Measurements from ENCODE around the gene IL18BP. TPM values are rescaled to one million over a fixed set of nuclear protein-coding genes. Genes with fewer than 3 reads are reported as not detected.
A peak's percentile ranks its signal among the peaks of the same experiment; 100 is the strongest.

Gene IL18BP
- total RNA-seq, 2 donors from 2014 or later = 3.1 to 13.9 TPM

DNA sequence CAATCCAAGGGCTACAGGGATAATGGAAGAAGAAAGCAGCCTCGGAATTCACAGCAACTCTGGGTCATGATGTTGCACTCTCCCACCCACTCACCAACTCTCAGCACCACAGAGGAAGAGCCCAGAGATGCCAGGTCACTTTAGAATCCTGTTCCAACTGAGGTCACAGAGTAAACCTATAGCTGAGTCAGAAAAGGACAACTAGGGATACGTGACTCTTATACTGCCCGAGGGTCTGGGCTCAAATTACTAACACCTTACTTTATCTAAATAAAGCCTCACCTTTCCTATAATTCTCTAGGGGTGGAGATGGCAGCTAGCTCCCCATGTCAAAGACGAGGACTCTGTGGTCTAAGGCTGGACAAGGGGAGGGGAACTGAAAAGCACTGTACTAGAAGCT, 24.6 kb downstream of the IL18BP start:
- Histone ChIP-seq H3K4me3 (no peak overlapping the region), H3K27me3 (replicated peaks; ENCODE audit: insufficient read depth) (no peaks in the 10 kb centered on the region), H3K36me3 (peaks cover 48 to 57% of the 10 kb centered on the region in 2 donors), H3K9me3 (no peaks in the 10 kb centered on the region), H3K4me1 (replicated peaks) (peaks cover 28% of the 10 kb centered on the region), H3K27ac (no peak overlapping the region)
- DNase-seq (ENCODE audit: low spot score) = no peak
- intact Hi-C loops (cut with DNase I) = no loop called here
- TF ChIP-seq POLR2AphosphoS5 (IDR thresholded peaks at IDR 0.05) (no peak), POLR2A (IDR thresholded peaks at IDR 0.05) (no peak)
- TF ChIP-seq, protein P1, sequence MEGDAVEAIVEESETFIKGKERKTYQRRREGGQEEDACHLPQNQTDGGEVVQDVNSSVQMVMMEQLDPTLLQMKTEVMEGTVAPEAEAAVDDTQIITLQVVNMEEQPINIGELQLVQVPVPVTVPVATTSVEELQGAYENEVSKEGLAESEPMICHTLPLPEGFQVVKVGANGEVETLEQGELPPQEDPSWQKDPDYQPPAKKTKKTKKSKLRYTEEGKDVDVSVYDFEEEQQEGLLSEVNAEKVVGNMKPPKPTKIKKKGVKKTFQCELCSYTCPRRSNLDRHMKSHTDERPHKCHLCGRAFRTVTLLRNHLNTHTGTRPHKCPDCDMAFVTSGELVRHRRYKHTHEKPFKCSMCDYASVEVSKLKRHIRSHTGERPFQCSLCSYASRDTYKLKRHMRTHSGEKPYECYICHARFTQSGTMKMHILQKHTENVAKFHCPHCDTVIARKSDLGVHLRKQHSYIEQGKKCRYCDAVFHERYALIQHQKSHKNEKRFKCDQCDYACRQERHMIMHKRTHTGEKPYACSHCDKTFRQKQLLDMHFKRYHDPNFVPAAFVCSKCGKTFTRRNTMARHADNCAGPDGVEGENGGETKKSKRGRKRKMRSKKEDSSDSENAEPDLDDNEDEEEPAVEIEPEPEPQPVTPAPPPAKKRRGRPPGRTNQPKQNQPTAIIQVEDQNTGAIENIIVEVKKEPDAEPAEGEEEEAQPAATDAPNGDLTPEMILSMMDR (IDR thresholded peaks at IDR 0.05) = no peak
- WGBS = 66% methylated on average over 4 of the region's 4 CpGs

DNA sequence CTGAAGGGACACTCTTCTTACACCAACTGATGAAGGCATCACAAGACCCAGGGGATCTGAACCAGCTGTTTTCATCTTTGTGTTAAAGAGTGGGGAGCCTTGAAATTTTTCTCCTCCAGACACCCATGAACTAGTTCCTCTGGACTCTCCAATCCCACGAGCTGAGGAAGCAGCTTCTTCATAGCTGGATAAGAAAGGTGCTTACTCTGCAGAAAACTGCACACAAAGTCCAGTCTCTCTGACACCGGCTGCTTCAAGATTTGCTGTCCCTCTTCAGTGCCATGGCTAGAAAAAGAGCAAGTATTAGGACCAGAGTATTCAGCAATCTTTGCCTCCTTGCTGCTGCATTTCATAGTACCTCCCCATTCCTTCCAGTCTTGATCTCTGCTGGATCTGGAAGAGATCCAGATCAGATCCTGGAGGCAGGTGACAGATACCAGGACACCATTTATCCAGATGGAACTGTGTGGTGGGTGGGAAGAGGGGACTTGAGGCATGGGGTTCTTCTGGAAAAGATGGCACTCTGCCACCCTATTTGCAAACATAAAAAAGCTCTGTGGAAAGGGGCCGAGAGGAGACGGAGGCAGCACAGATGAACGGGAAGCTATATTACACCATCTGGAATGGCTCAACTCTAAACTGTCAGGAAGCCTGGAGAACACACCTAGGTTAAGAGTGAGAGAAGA, 25.5 kb downstream of the IL18BP start:
- WGBS = 30% methylated on average over 5 of the region's 5 CpGs
- H3K27ac ChIP-seq = peak overlapping the region; percentile 65 to 68
- DNase-seq (ENCODE audit: low spot score) = no peak
- H3K27me3 ChIP-seq (replicated peaks; ENCODE audit: insufficient read depth) = no peaks in the 10 kb centered on the region
- TF ChIP-seq POLR2AphosphoS5 (IDR thresholded peaks at IDR 0.05) (no peak), POLR2A (IDR thresholded peaks at IDR 0.05) (no peak)
- TF ChIP-seq, protein P1 (IDR thresholded peaks at IDR 0.05) = no peak
- H3K9me3 ChIP-seq = no peaks in the 10 kb centered on the region
- intact Hi-C loops (cut with DNase I) = loop anchor here (2.0 kb wide), 1 partner anchor 67 kb away; no protein-coding TSS in a partner anchor
- peaks cover 28% of the 10 kb centered on the region for H3K4me1 ChIP-seq (replicated peaks)
- H3K4me3 ChIP-seq = no peak overlapping the region
- peaks cover 39 to 48% of the 10 kb centered on the region in 2 donors for H3K36me3 ChIP-seq

DNA sequence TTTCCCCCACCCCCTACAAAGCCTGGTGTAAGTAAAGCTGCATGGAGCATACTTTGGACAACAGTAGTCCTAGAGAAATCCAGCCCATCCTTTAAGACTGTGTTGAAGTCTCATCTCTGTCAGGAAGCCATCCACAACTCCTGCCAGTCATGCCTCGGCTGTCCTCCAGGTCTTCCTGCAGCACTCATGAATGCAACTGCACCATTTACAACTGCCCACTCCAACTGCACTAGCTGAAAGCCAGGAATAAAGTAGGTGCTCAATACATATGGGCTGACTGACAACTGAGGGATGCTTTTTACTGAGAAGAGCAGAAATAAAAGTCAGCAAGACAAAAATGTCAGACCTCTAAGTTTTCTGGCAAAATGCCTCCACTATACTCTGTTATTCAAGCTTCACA, 27.4 kb downstream of the IL18BP start:
- Histone ChIP-seq H3K4me3 (no peak overlapping the region), H3K36me3 (peaks cover 24 to 32% of the 10 kb centered on the region in 2 donors), H3K4me1 (replicated peaks) (peaks cover 37% of the 10 kb centered on the region), H3K9me3 (no peaks in the 10 kb centered on the region), H3K27ac (peak overlapping the region; percentile 65 to 68), H3K27me3 (replicated peaks; ENCODE audit: insufficient read depth) (no peaks in the 10 kb centered on the region)
- intact Hi-C loops (cut with DNase I) = loop anchor here (5.0 kb wide), 1 partner anchor 116 kb away; no protein-coding TSS in a partner anchor
- DNase-seq (ENCODE audit: low spot score) = no peak
- TF ChIP-seq POLR2AphosphoS5 (IDR thresholded peaks at IDR 0.05) (no peak), POLR2A (IDR thresholded peaks at IDR 0.05) (no peak)
- TF ChIP-seq, protein P1 (IDR thresholded peaks at IDR 0.05) = no peak
- WGBS = 33% methylated on average over 1 of the region's 1 CpG

DNA sequence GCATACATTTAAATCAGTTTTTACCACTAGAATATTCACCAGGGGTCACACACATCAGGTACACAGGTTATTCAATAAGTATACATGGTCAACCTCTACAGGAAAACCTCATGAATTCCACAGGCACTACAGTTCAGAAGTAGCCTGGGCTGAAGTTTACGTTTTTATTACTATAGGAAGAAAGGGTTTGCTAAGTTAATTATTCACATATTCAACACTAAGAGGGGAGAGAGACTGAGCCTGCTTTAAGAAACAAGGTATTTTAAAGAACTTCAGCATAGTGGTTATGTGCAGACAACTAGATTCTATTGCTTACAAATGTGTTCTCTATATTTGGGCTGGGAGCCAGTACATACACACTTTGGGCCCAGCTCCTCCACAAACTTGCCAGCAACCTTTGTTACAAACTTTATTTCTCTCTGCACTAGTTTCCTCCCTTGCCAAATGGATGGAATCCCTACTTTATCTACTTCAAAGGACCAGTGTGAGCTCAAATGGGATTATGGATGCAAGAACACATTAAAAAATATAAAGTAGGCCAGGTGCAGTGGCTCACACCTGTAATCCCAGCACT, 31.9 kb downstream of the IL18BP start:
- Histone ChIP-seq H3K4me3 (no peak overlapping the region), H3K27me3 (replicated peaks; ENCODE audit: insufficient read depth) (no peaks in the 10 kb centered on the region), H3K36me3 (peaks cover 6% of the 10 kb centered on the region in 2 donors), H3K4me1 (replicated peaks) (peaks cover 19% of the 10 kb centered on the region), H3K27ac (peak overlapping the region; percentile 2 to 32), H3K9me3 (no peaks in the 10 kb centered on the region)
- TF ChIP-seq POLR2A (IDR thresholded peaks at IDR 0.05) = no peak
- TF ChIP-seq, protein P1 (IDR thresholded peaks at IDR 0.05) = no peak
- TF ChIP-seq POLR2AphosphoS5 (IDR thresholded peaks at IDR 0.05) = peak; percentile 26
- intact Hi-C loops (cut with DNase I) = loop anchor here (10.0 kb wide), 1 partner anchor 194 kb away; the partner anchor contains the start of gene INPPL1
- peak; percentile 36 for DNase-seq (ENCODE audit: low spot score)
- WGBS = 24% methylated on average over 1 of the region's 1 CpG

Measured in prostate gland (tissue), 2 donors.